IPS-NIHi11 (cell line): ENCODE measurements around the gene CDC14C.

Experiments
- DNase-seq: peaks from one replicate; pipeline ENCODE4 v3.0.0; 2012; ENCODE audit warnings: mixed read lengths, low spot score

CDC14C gene

GRCh38 chr7:48976253-48976652 lies 51.9 kb downstream of the CDC14C start:
- DNase-seq = no peak

- DNase-seq = no peak
Measured at GRCh38 chr7:48976850-48977249, 52.5 kb downstream of the CDC14C start.
